ENCODE data around the gene GRIN3B. TPM values are rescaled to one million over a fixed set of nuclear protein-coding genes. Genes with fewer than 3 reads are reported as not detected.

Gene GRIN3B
- total RNA-seq, 2 experiments from 2014 or later, result 0.07 TPM; not detected in 1

DNA sequence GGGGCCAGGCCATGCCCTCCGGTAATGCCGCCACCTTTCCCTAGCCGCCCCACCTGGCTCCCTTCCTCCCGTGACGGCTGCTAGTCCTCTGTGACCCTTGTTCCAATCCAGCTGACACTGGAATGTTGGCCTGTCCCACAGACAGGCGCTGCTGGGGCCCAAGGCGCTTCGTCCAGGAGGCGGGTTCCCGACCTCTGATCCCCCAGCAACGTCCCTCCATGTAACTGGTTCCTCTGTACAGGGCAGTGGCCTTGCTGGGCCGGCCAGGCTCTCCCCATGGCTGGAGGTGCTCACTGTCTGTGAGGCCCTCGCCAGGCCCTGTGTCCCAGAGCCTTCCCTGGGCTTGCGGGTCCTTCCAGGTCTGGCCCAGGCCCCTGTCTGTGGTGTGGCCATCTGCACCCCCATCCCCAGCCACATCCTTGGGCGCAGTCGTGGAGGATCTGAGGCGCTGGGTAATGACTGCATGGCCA is 6.8 kb upstream of the GRIN3B start:
- intact Hi-C loops (cut with micrococcal nuclease), result no loop called here
- no peak overlapping the region for H3K4me3 Mint-ChIP-seq
- TF ChIP-seq, protein P1, sequence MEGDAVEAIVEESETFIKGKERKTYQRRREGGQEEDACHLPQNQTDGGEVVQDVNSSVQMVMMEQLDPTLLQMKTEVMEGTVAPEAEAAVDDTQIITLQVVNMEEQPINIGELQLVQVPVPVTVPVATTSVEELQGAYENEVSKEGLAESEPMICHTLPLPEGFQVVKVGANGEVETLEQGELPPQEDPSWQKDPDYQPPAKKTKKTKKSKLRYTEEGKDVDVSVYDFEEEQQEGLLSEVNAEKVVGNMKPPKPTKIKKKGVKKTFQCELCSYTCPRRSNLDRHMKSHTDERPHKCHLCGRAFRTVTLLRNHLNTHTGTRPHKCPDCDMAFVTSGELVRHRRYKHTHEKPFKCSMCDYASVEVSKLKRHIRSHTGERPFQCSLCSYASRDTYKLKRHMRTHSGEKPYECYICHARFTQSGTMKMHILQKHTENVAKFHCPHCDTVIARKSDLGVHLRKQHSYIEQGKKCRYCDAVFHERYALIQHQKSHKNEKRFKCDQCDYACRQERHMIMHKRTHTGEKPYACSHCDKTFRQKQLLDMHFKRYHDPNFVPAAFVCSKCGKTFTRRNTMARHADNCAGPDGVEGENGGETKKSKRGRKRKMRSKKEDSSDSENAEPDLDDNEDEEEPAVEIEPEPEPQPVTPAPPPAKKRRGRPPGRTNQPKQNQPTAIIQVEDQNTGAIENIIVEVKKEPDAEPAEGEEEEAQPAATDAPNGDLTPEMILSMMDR (IDR thresholded peaks at IDR 0.05), result no peak
- no peak overlapping the region for H3K27ac Mint-ChIP-seq
- peaks cover 9% of the 10 kb centered on the region for H3K4me1 Mint-ChIP-seq (ENCODE audit: low read depth)
- ChIA-PET POLR2A (interaction anchor here (1.2 to 1.7 kb wide), 2 partner anchors 9 to 23 kb away, joined by 4 read pairs; partner anchors contain the start of gene WDR18), CTCF (no interaction called here)
- no peaks in the 10 kb centered on the region for H3K9me3 Mint-ChIP-seq
- DNase-seq (no peak), ATAC-seq (no peak)
- peaks cover 13% of the 10 kb centered on the region for H3K36me3 Mint-ChIP-seq (ENCODE audit: low read depth)
- H3K27me3 Mint-ChIP-seq, result peaks cover 8% of the 10 kb centered on the region

DNA sequence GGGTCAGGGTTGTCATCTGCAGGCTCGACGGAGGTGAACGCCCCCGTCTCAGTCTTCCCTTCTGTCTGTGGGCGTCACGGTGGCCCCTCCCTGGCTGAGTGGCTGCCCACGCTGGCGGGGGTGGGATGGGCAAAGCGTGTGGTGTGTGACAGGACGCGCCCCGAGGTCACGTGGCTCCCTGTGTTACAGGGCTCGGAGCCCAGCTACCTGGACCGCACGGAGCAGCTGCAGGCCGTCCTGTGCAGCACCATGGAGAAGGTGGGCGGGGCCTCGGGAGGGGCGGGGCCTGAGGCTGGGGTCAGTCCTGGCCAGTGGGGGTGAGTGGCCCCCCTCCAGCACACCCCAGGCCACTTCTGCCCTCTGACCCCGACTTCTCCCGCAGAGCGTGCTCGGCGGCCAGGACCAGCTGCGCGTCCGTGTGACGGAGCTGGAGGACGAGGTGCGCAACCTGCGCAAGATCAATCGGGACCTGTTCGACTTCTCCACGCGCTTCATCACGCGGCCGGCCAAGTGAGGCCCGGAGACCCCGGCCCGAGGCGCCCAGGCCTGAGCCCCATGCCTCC is 6.3 kb upstream of the GRIN3B start:
- intact Hi-C loops (cut with micrococcal nuclease), result no loop called here
- no peak for ATAC-seq
- ChIA-PET CTCF (no interaction called here), POLR2A (interaction anchor here (1.2 kb wide), 1 partner anchor 9 kb away, joined by 4 read pairs; the partner anchor contains the start of gene WDR18)
- DNase-seq, result no peak
- H3K27ac Mint-ChIP-seq, result no peak overlapping the region
- H3K27me3 Mint-ChIP-seq, result peaks cover 10% of the 10 kb centered on the region
- peaks cover 13% of the 10 kb centered on the region for H3K36me3 Mint-ChIP-seq (ENCODE audit: low read depth)
- peaks cover 9% of the 10 kb centered on the region for H3K4me1 Mint-ChIP-seq (ENCODE audit: low read depth)
- TF ChIP-seq, protein P1 (IDR thresholded peaks at IDR 0.05), result no peak
- no peaks in the 10 kb centered on the region for H3K9me3 Mint-ChIP-seq
- no peak overlapping the region for H3K4me3 Mint-ChIP-seq

DNA sequence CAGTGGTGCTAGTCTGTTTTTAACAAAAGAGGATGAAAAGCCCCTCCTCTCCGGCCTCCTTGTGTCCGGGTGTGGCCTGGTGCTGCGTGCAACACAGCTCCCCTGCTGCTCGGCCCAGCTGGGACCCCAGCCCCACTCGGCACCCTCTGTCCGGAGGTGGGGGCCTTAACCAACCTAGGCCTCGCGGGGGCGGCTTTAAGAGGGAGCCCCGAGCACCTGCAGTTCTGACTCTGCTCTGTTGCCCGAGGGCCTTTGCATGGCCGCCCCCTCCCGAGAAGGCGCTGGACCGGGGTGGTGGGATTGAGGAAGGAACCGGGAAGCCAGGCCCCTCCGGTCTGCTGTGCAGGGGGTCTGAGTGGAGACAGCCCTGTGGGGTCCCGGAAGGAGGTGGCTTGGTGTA is 5.7 kb upstream of the GRIN3B start:
- Mint-ChIP-seq H3K36me3 (ENCODE audit: low read depth) (peaks cover 13% of the 10 kb centered on the region), H3K4me3 (no peak overlapping the region), H3K9me3 (no peaks in the 10 kb centered on the region), H3K4me1 (ENCODE audit: low read depth) (peaks cover 9% of the 10 kb centered on the region), H3K27me3 (peaks cover 16% of the 10 kb centered on the region), H3K27ac (no peak overlapping the region)
- ChIA-PET CTCF (no interaction called here), POLR2A (interaction anchor here (1.1 to 1.8 kb wide), 2 partner anchors 22 to 192 kb away, joined by 3 to 6 read pairs; no protein-coding TSS in a partner anchor)
- DNase-seq, result no peak
- intact Hi-C loops (cut with micrococcal nuclease), result no loop called here
- no peak for ATAC-seq
- TF ChIP-seq, protein P1 (IDR thresholded peaks at IDR 0.05), result no peak

DNA sequence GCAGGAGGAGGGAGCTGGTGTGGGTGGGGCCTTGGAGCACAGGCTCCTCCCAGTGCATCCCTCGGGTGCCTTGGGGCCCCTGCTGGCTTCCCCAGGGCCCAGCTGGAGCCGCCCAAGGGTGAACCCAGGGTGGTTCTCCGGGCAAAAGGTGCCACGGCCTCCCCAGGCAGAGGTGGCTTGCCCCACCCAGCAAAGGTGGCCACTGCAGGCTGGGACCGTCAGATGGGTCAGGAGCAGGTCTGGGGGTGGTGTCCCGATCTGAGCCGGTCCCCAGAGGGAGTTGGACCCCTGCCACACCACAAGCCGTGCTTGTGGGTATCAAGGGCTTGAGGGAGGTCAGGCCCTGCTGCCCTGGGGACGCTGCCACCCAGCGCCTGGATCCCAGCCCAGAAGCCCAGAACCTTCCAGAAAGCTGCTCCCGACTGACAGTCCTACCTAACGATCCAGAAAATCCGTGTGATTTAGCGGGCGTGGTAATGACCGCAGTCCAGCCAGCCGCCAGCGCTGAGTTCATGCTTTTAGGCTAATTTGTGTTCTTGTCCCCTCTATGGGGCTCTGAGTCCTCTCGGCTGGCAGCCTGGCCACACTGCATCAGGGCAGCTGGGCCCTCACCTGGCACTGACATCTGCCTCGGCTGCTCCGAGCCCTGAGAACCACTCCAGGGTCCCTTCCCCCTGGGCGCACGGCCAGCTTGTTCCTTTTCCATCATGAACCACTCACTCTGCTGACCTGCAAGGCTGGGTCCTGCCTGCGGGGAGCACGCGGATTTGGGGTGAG is 5.0 kb upstream of the GRIN3B start:
- peaks cover 9% of the 10 kb centered on the region for H3K4me1 Mint-ChIP-seq (ENCODE audit: low read depth)
- CTCF ChIA-PET, result interaction anchor here (0.7 to 1.9 kb wide), 3 partner anchors 13 to 73 kb away, joined by 3 to 4 read pairs (median 3); no protein-coding TSS in a partner anchor
- peaks cover 17% of the 10 kb centered on the region for H3K27me3 Mint-ChIP-seq
- ATAC-seq, result no peak
- TF ChIP-seq, protein P1 (IDR thresholded peaks at IDR 0.05), result no peak
- no peak overlapping the region for H3K4me3 Mint-ChIP-seq
- POLR2A ChIA-PET, result interaction anchor here (0.5 to 4.5 kb wide), 8 partner anchors 10 to 340 kb away, joined by 3 to 37 read pairs (median 4); partner anchors contain the start of genes RNU6-2 and WDR18
- peaks cover 10% of the 10 kb centered on the region for H3K36me3 Mint-ChIP-seq (ENCODE audit: low read depth)
- H3K9me3 Mint-ChIP-seq, result no peaks in the 10 kb centered on the region
- DNase-seq, result no peak
- no peak overlapping the region for H3K27ac Mint-ChIP-seq
- intact Hi-C loops (cut with micrococcal nuclease), result no loop called here

All from activated CD8-positive, alpha-beta T cell treated with anti-CD3 and anti-CD28 coated beads for 36 hours (primary cell).